GM21360 (cell line): ENCODE data around the gene C1QTNF8.
"Not testable (repeated sequence)": the region's sequence is repeated elsewhere in the genome, so short reads cannot be mapped to it uniquely, and the experiment has no call there.

ENCODE experiments used
- ATAC-seq: cut with Tn5 transposase; IDR thresholded peaks from one replicate; pipeline ENCODE4 v1.9.1; 2021; ENCODE audit warnings: mild to moderate bottlenecking, moderate library complexity; ENCODE audit not compliant: unreplicated experiment

The C1QTNF8 gene

DNA sequence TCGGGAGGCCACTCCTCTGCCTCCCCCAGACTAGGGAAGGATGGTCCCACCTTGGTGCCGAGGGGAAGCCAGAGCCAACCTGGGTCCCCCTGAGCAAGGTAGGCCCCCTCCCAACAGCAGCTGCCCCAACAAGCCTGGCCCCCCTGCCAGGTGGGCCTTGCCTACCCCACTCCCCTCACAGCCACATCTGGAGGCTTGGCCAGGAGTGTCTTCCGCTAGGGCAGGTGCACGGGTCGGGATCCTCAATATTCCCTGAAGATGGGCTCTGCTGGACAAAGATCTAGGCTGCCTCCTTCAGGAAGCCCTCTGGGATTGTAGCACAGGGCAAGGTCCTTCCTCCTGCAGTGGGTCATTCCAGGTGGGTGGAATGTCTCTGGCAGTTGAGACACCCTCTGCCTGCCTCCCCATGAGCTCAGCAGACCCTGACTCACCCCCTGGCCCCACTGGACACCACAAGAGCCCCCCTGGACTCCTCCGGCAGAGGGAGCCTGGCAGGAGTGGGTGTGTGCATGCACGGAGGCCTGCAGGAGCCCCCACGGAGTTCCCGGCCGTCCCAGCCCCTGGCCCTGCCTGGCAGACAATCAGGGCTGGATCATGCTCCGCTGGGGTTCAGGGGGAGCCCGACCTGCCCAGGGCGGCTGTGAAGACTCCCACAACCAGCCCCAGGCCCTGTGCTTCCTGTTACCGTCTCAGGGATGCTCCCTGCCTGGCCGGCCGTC is 435 bp downstream of the C1QTNF8 start:
- no peak for ATAC-seq

DNA sequence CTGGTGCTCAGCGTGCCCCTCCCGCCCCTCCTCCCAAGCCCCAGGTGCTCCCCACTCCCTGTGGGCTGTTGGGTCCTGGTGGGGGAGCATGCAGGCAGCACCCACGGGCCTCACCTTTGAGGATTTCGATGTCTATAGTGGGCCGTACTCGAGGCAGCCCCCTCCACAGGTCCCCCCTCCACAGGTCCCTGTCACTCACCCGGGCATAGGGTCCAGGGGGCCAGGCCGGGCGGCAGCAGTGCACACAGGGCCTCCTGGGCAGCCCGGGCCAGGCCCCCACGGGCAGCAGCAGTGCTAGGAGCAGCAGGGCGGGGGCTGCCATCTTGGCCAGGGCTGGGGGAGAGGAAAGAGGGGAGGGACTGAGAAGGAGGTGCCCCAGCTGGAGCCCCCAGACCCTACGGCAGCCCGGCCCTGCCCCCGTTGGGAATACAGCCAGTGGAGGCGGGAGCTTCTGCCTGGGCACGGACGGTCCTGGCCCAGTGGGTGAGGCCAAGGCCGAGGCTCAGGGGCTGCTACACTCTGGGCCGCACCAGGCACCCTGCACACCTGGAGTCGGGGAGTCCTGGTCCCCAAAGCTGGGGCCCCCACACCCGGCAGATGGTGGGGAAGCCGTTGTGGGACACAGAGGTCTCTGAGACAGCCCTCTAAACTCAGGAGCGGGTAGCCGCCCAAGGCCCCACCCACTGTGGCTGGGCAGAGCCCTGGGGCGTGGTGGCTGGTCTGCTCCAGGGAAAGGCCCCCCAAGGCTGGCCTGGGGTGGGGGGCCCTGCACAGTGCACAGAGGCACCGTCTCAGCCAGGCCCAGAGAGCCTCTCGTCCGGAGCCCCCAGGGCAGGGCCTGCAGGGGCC is 1.2 kb downstream of the C1QTNF8 start:
- ATAC-seq: no peak

DNA sequence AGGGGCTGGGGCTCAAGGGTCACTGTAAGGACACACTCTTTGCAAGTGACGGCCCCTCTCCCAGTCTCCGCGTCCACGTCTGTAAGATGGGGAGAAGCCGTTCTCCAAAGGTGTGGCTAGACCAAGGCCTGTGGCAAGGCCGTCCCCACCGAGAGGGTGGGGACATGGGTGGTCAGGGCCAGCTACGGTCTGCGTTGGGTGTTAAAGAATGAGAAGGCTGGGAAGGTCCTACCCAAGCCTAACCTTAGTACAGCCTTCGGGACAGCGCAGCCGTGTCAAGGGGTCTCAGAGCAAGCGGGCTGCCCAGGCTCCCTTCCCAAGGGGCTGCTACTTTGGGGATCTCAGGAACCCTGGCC is 1.9 kb downstream of the C1QTNF8 start:
- no peak for ATAC-seq

DNA sequence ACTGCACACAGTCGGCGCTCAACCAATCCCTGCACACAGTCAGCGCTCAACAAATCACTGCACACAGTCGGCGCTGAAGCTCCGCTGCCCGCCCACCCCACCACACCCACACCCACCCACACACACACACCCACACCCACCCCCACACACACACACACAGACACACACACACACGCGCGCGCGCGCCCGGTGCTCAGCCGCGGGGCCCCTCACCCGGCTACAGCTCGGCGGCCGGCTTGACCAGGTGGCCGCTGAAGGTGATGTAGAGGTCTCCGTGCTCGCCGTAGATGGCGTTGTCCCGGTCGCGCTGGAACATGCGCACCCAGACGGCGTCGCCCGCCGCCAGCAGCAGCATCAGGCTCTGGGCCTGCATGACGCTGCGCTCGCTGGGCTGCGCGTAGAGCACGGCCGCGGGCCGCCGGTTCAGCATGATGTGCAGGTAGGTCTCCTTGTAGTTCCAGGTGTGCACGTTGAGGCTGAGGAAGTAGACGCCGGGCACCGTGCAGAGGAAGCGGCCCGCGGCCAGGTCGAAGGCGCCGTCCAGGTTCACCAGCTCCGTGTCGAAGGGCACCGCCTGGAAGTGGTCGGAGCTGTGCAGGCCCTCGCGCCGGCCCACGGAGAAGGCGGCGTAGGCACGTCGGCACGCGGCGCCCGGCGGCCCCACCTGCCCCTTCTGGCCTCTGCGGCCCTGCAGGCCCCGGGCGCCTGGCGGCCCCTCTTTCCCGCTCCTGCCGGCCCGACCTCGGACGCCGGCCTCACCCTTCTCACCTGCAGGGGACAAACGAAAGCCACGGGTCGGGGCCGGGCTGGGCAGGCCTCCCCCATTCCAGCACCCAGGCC is 2.5 kb downstream of the C1QTNF8 start:
- no peak for ATAC-seq

DNA sequence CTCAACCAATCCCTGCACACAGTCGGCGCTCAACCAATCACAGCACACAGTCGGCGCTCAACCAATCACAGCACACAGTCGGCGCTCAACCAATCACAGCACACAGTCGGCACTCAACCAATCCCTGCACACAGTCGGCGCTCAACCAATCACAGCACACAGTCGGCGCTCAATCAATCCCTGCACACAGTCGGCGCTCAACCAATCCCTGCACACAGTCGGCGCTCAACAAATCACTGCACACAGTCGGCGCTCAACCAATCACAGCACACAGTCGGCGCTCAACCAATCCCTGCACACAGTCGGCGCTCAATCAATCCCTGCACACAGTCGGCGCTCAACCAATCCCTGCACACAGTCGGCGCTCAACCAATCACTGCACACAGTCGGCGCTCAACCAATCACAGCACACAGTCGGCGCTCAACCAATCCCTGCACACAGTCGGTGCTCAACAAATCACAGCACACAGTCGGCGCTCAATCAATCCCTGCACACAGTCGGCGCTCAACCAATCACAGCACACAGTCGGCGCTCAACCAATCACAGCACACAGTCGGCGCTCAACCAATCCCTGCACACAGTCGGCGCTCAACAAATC is 3.3 kb downstream of the C1QTNF8 start:
- not testable (repeated sequence) for ATAC-seq

DNA sequence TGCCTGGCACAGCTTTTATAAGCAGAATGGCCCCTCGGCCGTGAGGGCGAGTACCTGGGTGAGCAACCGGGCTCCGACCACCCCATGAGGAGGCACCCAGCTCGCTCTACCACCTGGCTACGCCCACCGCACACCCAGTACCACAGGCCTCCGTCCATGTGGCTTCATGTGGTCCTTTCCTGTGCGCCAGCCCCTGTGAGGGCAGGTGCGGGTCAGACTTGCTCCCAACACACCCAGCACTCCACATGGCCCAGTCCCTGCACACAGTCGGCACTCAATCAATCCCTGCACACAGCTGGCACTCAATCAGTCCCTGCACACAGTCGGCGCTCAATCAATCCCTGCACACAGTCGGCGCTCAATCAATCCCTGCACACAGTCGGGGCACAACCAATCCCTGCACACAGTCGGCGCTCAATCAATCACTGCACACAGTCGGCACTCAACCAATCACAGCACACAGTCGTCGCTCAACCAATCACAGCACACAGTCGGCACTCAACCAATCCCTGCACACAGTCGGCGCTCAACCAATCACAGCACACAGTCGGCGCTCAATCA is 4.0 kb downstream of the C1QTNF8 start:
- ATAC-seq: no peak

DNA sequence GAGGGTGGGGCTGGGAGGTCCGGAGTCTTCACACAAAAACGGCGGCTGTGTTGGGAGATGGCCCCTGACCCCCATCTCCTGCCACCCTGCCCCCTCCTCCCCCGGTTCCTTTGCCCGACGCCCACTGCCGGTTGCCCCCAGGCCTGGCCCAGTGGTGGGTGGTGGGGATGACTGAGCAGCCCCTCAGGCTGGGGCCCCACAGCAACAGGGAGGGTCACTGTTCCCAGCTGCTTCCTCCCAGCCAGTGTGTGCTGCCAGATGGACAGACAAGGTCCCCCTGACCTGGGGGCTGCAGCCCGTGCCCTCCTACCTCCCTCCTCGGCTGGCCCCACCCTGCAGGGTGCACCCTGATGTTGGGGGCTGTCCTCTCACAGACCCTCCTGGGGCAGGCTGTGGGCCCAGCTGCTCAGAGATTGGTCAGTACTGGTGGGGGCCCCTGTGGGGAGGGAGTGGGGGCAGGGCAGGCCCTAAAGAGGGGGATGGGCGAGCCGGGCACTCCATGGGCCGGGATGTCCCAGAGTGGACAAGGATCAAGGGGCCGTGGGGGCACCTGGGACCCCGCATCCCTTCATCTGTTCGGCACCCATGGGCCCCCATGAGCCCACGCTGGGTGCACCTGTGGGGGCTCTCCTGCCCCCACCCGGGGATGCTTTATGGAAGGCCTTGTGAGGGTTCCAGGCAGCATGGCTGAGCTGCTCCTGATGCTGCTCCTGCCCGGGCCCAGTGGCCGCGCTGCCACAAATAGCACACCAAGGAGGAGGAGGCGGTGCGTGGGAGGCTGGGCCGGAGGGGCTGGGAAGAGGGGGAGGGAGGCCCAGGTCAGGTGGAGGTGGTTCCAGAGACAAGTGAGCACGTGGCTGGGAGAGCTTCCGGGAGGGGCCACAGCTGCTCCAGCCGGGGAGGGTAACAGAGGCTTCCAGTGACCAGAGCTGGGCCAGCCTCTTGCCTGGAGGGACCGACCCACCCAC is 5.1 kb downstream of the C1QTNF8 start:
- no peak for ATAC-seq

DNA sequence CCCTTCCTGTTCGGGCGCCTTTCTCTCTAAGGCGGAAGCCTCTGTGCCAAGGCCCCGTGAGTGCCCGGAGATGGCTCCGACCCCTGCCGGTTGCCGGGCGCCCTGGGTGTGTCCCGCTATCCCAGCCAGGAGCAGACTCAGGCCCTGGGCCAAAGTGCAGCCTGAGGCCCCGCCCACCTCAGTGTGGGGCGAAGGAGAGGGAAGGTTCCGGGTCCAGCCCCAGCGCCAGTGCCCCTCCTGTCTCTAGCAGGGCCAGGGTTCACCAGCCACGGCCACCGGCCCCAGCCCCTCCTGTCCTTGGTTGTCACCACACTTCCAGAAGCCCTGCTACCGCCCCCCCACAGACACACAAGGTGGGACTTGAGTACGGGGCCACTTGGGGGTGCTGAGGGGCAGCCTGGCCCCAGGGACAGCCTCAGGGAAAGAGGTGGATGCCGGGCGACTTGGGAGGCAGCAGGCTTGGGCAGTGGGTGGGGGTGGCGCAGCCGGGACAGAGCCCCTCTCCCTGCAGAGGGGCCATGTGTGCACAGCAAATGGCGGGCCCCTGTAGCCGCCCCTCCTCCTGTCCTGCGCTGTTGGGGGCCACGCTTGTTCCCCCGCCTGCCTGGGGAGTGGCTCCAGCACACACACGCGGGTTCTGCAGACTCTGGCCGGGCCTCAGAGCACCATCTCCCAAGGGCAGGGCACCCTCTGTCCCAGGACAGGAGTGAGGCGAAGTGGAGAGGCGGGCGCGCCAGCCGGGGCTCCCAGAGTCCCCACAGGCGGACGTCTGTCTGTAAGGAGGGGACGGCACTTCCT is 6.0 kb downstream of the C1QTNF8 start:
- ATAC-seq: no peak

DNA sequence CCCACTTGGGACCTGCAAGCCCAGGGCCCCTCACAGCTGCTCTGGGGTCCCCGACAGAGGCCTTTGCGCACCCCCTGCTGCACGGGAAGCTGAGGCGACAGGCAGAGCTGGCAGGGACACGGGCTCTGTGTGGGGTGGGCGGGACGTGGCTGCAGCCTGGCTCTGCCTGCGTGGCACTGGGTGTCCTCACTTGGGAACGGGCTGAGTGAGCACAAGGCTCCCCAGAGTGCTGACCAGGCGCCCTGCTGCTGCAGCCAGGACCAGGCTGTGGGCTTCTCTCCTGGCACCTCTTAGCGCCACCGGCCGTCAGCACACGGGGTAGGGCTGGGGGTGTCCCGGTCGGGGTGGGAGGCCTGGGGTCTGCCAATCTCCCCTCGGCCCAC is 6.6 kb downstream of the C1QTNF8 start:
- ATAC-seq: no peak

DNA sequence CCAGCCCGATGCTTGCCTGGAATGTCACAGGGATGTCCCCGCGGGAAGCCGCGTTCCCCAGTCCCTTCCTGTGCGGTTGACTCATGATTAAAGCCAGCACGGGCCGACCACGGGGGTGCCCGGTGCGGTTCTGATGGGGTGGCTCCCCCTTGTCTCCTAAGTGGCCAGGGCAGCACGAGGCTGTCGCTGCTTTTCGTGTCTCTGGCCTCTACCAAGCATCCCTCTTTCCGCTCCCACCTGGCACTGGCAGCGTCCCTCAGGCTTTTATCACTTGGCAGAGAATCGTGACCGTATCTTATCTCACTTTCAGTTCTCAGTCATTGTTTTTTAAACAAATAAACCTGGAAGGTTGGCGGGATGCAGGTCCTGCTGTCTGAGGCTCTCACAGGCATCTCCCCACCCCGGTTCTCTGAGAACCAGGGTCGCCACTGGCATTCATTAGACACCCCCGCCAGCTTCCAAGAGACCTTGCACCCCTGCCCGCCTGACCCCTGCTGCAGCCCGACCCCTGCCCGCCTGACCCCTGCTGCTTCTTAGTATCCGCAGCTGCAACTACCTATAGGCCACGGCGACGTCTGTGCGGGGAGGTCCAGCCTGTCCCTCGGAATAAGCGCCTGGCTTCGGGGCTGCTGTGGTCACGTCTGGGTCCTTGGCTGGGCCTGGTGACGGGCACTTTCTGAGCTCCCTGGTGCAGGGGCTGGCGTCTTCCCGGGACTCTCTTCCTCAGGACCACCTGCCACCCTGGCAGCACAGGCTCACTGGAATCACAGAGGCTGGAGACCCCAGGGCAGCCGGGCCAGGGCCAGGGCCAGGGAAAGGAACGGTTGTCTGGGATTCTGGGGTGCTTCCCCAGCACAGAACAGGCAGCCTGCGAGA is 7.5 kb downstream of the C1QTNF8 start:
- ATAC-seq: no peak

DNA sequence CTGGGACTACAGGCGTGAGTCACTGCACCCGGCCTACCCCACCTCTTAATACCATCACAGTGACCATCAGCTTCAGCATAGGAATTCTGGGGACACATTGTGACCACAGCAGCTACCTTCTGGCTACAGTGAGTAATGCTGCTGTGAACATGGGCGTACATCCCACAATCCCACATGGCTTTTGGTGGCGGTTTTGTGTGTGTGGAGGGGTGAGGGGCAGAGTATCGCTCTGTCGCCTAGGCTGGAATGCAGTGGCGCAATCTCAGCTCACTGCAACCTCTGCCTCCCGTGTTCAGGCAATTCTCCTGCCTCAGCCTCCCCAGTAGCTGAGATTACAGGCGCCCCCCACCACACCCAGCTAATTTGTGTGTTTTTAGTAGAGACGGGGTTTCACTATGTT is 9.6 kb downstream of the C1QTNF8 start:
- ATAC-seq: not testable (repeated sequence)

DNA sequence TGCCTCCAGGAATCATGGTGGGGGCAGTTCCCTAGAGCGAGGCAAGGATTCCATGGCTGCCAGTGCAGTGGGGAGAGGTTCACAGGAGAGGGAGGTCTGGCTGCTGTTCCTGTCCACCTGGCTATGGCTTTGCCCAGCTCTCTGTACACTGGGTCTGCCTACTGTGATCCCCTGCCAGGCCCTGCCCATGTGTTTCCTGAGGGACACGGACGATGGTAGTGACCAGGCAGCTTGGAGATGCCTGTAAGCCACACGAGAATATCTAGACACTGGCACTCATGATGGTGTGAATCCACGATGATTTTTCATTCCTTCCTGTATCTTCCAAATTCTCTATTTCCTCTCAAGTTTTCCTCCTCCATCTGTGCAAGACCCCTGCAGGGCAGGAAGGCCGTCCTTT is 11.1 kb downstream of the C1QTNF8 start:
- no peak for ATAC-seq

DNA sequence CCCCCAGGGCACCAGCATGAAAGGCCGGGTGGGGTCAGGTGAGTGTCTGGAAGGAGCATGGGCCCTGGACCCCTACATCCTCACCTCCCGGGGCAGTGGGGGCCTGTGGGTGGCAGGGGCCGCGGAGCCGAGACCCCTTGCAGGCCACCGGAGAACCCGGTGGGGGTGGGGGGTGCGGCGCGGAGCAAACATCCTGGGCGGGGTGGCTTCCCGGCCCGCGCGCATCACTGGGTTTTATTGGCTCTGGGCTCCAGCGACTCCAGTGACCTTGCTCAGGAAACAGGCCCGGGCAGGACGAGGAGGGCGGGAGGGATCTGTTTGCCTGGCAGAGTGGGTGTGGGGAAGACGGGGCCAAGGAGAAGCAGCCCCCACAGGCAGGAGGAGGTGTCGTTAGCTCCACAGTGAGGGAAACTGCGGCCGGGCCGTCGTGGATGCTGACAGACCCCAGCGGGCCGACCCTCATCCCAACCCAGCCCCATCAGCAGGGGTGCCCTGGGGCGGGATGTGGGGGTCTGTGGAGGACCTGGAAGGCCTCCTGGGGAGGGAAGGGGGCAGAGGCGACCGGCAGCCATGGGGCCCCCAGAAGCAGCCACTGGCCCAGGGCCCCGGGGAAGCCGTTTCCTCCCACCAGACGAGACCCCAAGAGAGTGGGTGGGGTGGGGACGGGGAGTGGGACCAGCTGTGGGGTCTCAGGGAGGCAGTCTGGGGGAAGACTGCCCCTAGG is 12.9 kb downstream of the C1QTNF8 start:
- no peak for ATAC-seq

DNA sequence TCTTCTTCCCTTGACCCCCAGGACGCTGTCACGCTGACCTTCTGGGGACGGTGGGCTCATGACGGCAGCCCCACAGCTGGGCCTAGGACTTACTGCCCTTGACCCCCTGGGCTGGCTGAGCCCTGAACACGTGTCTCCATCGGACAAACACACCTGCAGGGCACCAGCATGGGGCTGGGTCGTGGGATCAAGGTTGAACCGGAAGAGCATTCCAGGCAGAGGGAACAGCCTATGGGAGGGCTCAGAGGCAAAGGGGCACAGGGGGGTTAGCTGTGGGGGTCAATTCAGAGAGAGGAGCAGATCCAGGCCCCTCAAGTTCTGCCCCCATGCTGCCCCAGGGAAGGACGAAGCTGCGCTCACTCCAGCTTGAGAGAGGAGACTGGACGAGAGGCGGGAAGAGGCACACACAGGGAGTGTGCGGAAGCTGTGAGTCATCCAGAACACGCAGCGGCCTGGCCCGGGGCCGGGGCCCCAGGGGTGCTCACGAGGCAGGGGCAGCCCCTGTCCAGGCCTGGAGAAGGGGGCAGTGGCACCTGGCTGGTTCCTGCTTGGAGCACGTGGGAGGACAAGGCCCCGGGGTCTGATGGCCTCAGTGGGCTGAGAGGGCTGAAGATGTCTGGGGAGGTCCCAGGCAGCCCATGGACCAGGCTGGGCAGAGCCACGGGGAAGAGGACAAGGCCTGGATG is 13.6 kb downstream of the C1QTNF8 start:
- ATAC-seq: no peak

DNA sequence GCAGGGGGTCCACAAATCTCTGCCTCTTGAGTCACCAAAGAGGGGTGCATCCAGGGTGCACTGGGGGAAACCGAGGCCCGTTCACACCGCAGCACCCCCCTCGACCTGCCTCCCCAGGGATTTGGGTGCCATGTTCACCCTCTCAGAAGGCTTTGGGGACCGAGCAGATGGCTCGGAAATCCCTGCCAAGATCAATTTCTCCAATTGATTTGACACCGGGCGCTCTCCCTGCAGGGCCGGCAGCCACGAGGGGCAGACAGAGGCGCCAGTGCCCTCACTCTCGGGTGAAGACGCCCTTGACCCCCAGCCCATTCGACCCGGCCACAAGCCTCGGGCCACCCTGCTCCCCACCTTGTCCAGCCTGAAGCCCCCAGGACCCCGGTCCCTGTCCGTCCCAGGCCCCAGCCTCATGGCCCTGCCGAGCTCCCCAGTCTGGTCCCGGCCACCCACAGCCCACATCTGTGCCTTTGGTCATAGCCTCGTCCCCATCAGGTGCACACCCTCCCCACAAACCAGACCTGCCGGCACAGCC is 14.2 kb downstream of the C1QTNF8 start:
- ATAC-seq: no peak
